Ascending aorta (tissue), 2 donors: ENCODE results near the gene UBAC2. TPM values are rescaled to one million over a fixed set of nuclear protein-coding genes. Genes with fewer than 3 reads are reported as not detected.

ENCODE experiments used
- DNase-seq, 2 donors: peaks; one replicate each; pipeline ENCODE4 v3.0.0-alpha.2; 2019; ENCODE audit warnings: low spot score in 2 of 2
- H3K27ac ChIP-seq, 2 donors: fragments of 200-600 bp; sonication (generic); one replicate each; pipeline ENCODE4 v1.5.1; 2016 to 2017; ENCODE audit warnings: mild to moderate bottlenecking in 1 of 2
- H3K27me3 ChIP-seq: fragments of 200-600 bp; sonication (generic); one replicate; pipeline ENCODE4 v1.5.1; 2017
- H3K36me3 ChIP-seq, 2 donors: fragments of 200-600 bp; sonication (generic); one replicate each; pipeline ENCODE4 v1.5.1; 2016
- H3K4me1 ChIP-seq, 2 donors: fragments of 200-600 bp; sonication (generic); one replicate each; pipeline ENCODE4 v1.5.1; 2016 to 2017; ENCODE audit warnings: mild to moderate bottlenecking in 1 of 2
- H3K4me3 ChIP-seq, 2 donors: fragments of 200-600 bp; sonication (generic); one replicate each; pipeline ENCODE4 v1.5.1; 2016 to 2017; ENCODE audit warnings: mild to moderate bottlenecking in 1 of 2
- H3K9me3 ChIP-seq, 2 donors: fragments of 200-600 bp; sonication (generic); one replicate each; pipeline ENCODE4 v1.5.1; 2016
- intact Hi-C: fragments of 100-400 bp; cut with DNase I; formaldehyde crosslinking; loops from one replicate; pipeline ENCODE4 v1.15.1; 2023
- total RNA-seq: library from RNA; depleted of rRNA; stranded (reverse); fragments of >200 nt; gene quantifications from one replicate; pipeline ENCODE4 v1.1.0, GENCODE V29; 2016
- TF ChIP-seq, protein P1 (sequence below), 3 experiments: fragments of 200-600 bp in 2 of 3; fragments of 450-650 bp in 1 of 3; sonication (generic) in 2 of 3; IDR thresholded peaks; one replicate each; pipeline ENCODE4 v1.5.1; 2016 to 2019; ENCODE audit warnings: antibody characterized with exemption in 3 of 3, mild to moderate bottlenecking in 1 of 3, moderate library complexity in 1 of 3

The UBAC2 gene
- total RNA-seq, 1 donor from 2014 or later = 67.8 TPM

GRCh38 chr13:99271249-99271648, 70.6 kb downstream of the UBAC2 start:
- TF ChIP-seq, protein P1, sequence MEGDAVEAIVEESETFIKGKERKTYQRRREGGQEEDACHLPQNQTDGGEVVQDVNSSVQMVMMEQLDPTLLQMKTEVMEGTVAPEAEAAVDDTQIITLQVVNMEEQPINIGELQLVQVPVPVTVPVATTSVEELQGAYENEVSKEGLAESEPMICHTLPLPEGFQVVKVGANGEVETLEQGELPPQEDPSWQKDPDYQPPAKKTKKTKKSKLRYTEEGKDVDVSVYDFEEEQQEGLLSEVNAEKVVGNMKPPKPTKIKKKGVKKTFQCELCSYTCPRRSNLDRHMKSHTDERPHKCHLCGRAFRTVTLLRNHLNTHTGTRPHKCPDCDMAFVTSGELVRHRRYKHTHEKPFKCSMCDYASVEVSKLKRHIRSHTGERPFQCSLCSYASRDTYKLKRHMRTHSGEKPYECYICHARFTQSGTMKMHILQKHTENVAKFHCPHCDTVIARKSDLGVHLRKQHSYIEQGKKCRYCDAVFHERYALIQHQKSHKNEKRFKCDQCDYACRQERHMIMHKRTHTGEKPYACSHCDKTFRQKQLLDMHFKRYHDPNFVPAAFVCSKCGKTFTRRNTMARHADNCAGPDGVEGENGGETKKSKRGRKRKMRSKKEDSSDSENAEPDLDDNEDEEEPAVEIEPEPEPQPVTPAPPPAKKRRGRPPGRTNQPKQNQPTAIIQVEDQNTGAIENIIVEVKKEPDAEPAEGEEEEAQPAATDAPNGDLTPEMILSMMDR (IDR thresholded peaks at IDR 0.05) = no peak
- Histone ChIP-seq H3K4me3 (no peak overlapping the region), H3K36me3 (peaks cover 0 to 4% of the 10 kb centered on the region in 2 donors), H3K4me1 (no peaks in the 10 kb centered on the region), H3K9me3 (no peaks in the 10 kb centered on the region), H3K27ac (no peak overlapping the region), H3K27me3 (no peaks in the 10 kb centered on the region)
- intact Hi-C loops = no loop called here
- no peak for DNase-seq

- Histone ChIP-seq H3K36me3 (peaks cover 0 to 4% of the 10 kb centered on the region in 2 donors), H3K9me3 (no peaks in the 10 kb centered on the region), H3K4me3 (no peak overlapping the region), H3K27ac (no peak overlapping the region), H3K27me3 (no peaks in the 10 kb centered on the region), H3K4me1 (no peaks in the 10 kb centered on the region)
- TF ChIP-seq, protein P1 (IDR thresholded peaks at IDR 0.05) = no peak
- DNase-seq = no peak
- intact Hi-C loops = no loop called here
Measured at GRCh38 chr13:99272481-99272880, 71.8 kb downstream of the UBAC2 start.

DNA sequence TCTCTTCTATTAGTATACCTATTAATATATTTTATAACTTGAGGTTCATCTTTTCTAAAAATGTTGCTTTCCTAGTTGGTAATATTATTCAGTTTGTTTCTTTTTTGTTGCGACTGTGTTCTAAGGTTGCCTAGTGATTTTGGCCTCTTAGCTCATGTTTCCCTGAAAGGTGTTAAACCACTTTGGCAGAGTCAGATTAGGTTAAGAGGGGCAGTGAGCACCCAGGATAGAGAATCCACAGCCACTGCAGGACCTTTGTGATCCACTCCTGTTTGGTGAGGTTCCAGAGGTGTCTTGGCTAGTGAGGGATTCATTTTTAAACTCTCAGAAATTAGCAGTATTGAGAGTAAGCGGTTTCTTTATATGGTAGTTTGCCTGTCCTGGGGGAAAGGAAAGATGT, 72.5 kb downstream of the UBAC2 start:
- Histone ChIP-seq H3K4me1 (no peaks in the 10 kb centered on the region), H3K36me3 (peaks cover 0 to 4% of the 10 kb centered on the region in 2 donors), H3K9me3 (no peaks in the 10 kb centered on the region), H3K27ac (no peak overlapping the region), H3K4me3 (no peak overlapping the region), H3K27me3 (no peaks in the 10 kb centered on the region)
- TF ChIP-seq, protein P1 (IDR thresholded peaks at IDR 0.05) = no peak
- no peak for DNase-seq
- intact Hi-C loops = no loop called here

DNA sequence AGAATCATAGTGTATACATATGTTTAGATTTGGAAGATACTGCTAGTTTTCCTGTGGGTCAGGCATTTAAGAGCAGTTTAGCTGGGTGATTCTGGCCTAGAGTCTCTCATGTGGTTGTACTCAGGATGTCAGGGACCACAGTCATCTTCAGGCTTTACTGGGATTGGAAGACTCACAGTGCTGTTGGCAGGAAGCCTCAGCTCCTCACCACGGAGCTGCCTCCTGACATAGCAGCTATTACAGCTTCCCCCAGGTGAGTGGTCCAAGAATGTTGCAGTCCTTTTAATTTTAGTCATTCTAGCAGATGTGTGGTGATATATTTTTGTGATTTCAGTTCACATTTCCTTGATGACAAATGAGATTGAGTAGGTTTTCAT, 74.4 kb downstream of the UBAC2 start:
- Histone ChIP-seq H3K36me3 (peaks cover 0 to 8% of the 10 kb centered on the region in 2 donors), H3K4me3 (no peak overlapping the region), H3K27ac (no peak overlapping the region), H3K9me3 (no peaks in the 10 kb centered on the region), H3K4me1 (no peaks in the 10 kb centered on the region), H3K27me3 (no peaks in the 10 kb centered on the region)
- intact Hi-C loops = no loop called here
- TF ChIP-seq, protein P1 (IDR thresholded peaks at IDR 0.05) = no peak
- DNase-seq = no peak

DNA sequence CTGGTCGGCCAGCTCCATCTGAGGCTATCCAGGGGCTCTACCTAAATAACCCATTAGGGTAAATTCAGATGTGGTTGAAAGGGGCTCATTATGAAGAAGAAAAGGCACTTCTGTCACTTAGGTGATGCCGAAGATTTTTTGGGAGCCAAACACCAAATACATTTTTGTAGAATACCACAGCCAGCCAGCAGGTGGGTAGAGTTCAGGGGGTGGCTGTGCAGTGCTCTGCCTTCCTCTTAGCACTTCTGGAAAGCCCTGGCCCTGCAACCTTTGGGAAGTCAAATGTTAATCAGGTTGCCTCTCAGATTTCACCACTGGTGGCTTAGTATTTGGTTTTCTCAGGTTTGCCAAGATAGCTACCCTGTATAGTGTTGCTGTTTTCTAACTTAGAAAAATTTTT, 76.1 kb downstream of the UBAC2 start:
- H3K4me3 ChIP-seq = no peak overlapping the region
- peaks cover 0 to 8% of the 10 kb centered on the region in 2 donors for H3K36me3 ChIP-seq
- H3K9me3 ChIP-seq = no peaks in the 10 kb centered on the region
- H3K27me3 ChIP-seq = no peaks in the 10 kb centered on the region
- H3K27ac ChIP-seq = no peak overlapping the region
- TF ChIP-seq, protein P1 (IDR thresholded peaks at IDR 0.05) = no peak
- no peak for DNase-seq
- intact Hi-C loops = no loop called here
- peaks cover 0 to 2% of the 10 kb centered on the region in 2 donors for H3K4me1 ChIP-seq

- H3K36me3 ChIP-seq = peaks cover 0 to 8% of the 10 kb centered on the region in 2 donors
- TF ChIP-seq, protein P1 (IDR thresholded peaks at IDR 0.05) = no peak
- intact Hi-C loops = no loop called here
- peak in 1 of 2 donors; percentile 31 for DNase-seq
- no peaks in the 10 kb centered on the region for H3K9me3 ChIP-seq
- H3K27me3 ChIP-seq = no peaks in the 10 kb centered on the region
- peaks cover 5 to 9% of the 10 kb centered on the region in 2 donors for H3K4me1 ChIP-seq
- H3K4me3 ChIP-seq = no peak overlapping the region
- no peak overlapping the region for H3K27ac ChIP-seq
Measured at GRCh38 chr13:99277629-99278028, 77.0 kb downstream of the UBAC2 start.
